ENCODE measurements around the gene BCORL1.

The BCORL1 gene, protein sequence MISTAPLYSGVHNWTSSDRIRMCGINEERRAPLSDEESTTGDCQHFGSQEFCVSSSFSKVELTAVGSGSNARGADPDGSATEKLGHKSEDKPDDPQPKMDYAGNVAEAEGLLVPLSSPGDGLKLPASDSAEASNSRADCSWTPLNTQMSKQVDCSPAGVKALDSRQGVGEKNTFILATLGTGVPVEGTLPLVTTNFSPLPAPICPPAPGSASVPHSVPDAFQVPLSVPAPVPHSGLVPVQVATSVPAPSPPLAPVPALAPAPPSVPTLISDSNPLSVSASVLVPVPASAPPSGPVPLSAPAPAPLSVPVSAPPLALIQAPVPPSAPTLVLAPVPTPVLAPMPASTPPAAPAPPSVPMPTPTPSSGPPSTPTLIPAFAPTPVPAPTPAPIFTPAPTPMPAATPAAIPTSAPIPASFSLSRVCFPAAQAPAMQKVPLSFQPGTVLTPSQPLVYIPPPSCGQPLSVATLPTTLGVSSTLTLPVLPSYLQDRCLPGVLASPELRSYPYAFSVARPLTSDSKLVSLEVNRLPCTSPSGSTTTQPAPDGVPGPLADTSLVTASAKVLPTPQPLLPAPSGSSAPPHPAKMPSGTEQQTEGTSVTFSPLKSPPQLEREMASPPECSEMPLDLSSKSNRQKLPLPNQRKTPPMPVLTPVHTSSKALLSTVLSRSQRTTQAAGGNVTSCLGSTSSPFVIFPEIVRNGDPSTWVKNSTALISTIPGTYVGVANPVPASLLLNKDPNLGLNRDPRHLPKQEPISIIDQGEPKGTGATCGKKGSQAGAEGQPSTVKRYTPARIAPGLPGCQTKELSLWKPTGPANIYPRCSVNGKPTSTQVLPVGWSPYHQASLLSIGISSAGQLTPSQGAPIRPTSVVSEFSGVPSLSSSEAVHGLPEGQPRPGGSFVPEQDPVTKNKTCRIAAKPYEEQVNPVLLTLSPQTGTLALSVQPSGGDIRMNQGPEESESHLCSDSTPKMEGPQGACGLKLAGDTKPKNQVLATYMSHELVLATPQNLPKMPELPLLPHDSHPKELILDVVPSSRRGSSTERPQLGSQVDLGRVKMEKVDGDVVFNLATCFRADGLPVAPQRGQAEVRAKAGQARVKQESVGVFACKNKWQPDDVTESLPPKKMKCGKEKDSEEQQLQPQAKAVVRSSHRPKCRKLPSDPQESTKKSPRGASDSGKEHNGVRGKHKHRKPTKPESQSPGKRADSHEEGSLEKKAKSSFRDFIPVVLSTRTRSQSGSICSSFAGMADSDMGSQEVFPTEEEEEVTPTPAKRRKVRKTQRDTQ (N-terminal part only)

DNA sequence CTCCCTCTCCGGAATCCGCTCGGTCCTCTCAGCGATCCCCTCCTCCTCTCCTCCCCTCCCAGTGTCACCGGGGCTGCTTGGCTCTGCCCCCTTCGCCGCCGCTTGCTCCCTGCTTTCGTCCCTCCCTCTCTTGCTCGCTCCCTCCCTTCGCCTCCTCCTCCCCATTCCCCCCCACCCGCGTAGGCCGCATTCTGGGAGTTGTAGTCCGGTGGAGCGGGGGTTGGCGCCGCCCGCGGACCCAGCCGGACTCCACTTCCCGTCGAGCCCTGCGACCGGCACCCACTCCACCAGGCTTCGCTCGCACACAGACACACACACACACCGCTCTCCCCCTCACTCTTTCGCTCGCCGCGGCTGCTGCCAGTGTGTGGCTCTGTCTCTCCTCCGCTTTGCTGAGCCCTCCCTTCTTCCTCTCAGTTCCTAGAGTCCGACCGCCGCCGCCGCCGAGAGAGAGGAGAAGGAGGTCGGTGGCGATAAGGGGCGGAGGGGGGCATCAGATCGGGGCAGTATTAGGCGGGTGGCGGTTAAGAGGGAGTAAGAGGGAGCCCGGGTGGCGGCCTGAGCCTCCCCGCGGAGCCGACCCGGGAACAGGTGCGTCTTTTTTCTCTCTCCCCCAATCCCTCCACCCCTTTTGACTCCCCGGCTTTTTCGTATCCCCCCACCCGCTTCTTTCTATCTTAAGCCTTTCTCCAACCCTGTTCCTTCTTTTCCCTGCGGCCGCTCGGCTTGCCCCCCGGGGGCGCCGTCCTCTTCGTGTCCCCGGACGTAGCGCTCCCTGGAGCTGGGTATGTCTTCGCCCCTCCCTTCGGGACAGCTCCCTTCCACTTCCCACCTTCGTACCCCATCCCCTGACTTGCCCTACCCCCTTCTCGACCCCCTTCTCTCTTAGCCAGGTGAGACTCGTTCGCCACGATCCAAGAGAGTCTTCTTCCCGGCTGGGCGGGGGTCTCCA lies at the start of gene BCORL1:
Gene BCORL1, plus strand, starts transcription at position 336 of the 952 bp plus-strand sequence. CDS start 22,597 bp downstream, outside the sequence.
- in situ Hi-C loops (cut with HindIII; ENCODE audit: low sequenced_read_pairs): no loop called here

DNA sequence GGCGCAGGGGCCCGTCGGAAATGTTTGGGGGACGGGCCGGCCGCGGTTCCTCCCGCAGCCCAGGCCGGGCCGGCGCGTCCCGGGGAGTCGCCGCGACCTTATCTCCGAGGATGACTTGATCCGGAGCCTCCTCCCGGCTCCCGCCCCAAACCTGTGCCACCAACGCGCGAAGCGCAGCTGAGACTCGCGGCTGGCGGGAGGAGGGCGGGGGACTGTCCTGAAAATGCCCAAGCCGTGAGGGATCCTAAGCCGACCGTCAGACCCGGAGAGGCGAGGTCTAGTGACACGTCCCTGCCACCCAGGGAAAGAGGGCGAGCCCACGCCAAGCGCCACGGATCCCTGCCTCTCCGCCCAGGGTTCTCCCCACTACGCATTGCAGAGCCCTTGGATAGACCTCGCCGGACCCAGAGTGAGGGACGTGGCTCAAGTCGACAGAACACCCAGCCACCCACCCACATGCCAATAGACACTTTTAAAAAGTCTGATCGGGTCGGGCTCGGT lies 49.6 kb upstream of the BCORL1 start:
- in situ Hi-C loops (cut with HindIII; ENCODE audit: low sequenced_read_pairs): no loop called here

DNA sequence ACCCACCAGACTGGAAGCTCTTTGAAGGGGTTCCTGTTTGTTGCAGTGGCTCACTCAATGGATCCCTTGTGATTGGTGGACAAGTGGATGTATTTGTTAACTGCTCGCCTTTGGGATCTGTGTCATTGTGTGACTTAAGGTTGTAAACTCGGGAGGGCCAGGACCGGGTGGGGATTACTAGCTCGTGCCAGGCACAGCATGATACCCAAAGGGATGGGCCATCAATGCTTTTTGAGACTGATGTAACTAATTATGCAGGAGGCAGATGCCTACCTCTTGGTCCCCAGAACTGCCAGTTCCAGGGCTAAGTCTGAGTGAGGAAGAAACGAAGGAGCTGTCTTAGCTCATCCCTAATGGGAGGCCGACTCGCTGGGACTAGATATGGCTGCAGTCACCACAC lies 48.7 kb upstream of the BCORL1 start:
- in situ Hi-C loops (cut with HindIII; ENCODE audit: low sequenced_read_pairs): no loop called here

- in situ Hi-C loops (cut with HindIII; ENCODE audit: low sequenced_read_pairs): no loop called here
Measured at GRCh38 chrX:129934461-129934860, 48.0 kb upstream of the BCORL1 start.

DNA sequence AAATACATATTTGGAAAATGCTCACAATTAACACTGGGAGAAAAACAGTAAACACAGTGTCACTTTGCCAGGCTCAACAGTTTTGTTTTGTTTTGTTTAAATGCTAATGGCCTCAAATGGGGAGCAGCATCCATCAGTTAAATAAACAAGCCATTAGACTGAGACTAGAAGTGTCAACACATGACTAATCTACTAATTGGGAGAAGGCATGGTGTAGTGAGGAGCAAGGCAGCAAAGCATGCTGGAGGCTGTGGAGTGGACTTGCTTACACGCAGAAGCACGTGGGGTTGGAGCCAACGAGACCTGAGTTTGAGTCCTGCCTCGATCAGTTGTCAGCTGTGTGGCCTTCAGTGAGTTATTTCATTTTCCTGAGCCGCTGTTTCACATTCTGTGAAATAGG lies 47.5 kb upstream of the BCORL1 start:
- in situ Hi-C loops (cut with HindIII; ENCODE audit: low sequenced_read_pairs): no loop called here

GRCh38 chrX:129938081-129938480 lies 44.4 kb upstream of the BCORL1 start:
- in situ Hi-C loops (cut with HindIII; ENCODE audit: low sequenced_read_pairs): no loop called here

- in situ Hi-C loops (cut with HindIII; ENCODE audit: low sequenced_read_pairs): no loop called here
Measured at GRCh38 chrX:129939986-129940385, 42.4 kb upstream of the BCORL1 start.

- in situ Hi-C loops (cut with HindIII; ENCODE audit: low sequenced_read_pairs): no loop called here
Measured at GRCh38 chrX:129940721-129941120, 41.7 kb upstream of the BCORL1 start.

DNA sequence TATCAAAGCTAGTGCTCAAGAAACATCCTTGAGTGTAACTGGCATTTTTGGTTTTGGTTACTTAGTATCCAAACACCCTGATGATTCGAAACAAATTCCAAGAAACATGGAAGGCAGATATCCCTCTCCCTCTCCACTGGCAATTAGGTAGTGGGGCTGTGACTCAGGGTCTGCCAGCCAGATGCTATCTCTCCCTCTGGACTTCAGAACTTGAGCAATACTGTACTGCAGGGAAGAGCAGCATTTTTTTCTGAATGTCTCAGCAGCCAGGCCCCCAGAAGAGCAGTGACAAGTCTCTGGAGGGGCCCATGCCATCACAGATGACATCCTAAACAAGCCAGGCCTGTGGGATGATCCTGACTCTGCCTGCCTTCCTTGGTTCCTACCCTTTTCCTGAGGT lies 37.3 kb upstream of the BCORL1 start:
- in situ Hi-C loops (cut with HindIII; ENCODE audit: low sequenced_read_pairs): no loop called here

GRCh38 chrX:129953334-129953648 lies 29.1 kb upstream of the BCORL1 start:
- in situ Hi-C loops (cut with HindIII; ENCODE audit: low sequenced_read_pairs): no loop called here

GRCh38 chrX:129953881-129954280 lies 28.6 kb upstream of the BCORL1 start:
- in situ Hi-C loops (cut with HindIII; ENCODE audit: low sequenced_read_pairs): no loop called here

GRCh38 chrX:129954804-129955203 lies 27.6 kb upstream of the BCORL1 start:
- in situ Hi-C loops (cut with HindIII; ENCODE audit: low sequenced_read_pairs): no loop called here

GRCh38 chrX:129955682-129956081 lies 26.8 kb upstream of the BCORL1 start:
- in situ Hi-C loops (cut with HindIII; ENCODE audit: low sequenced_read_pairs): no loop called here

GRCh38 chrX:129956145-129956544 lies 26.3 kb upstream of the BCORL1 start:
- in situ Hi-C loops (cut with HindIII; ENCODE audit: low sequenced_read_pairs): no loop called here

GRCh38 chrX:129956765-129957164 lies 25.7 kb upstream of the BCORL1 start:
- in situ Hi-C loops (cut with HindIII; ENCODE audit: low sequenced_read_pairs): no loop called here

DNA sequence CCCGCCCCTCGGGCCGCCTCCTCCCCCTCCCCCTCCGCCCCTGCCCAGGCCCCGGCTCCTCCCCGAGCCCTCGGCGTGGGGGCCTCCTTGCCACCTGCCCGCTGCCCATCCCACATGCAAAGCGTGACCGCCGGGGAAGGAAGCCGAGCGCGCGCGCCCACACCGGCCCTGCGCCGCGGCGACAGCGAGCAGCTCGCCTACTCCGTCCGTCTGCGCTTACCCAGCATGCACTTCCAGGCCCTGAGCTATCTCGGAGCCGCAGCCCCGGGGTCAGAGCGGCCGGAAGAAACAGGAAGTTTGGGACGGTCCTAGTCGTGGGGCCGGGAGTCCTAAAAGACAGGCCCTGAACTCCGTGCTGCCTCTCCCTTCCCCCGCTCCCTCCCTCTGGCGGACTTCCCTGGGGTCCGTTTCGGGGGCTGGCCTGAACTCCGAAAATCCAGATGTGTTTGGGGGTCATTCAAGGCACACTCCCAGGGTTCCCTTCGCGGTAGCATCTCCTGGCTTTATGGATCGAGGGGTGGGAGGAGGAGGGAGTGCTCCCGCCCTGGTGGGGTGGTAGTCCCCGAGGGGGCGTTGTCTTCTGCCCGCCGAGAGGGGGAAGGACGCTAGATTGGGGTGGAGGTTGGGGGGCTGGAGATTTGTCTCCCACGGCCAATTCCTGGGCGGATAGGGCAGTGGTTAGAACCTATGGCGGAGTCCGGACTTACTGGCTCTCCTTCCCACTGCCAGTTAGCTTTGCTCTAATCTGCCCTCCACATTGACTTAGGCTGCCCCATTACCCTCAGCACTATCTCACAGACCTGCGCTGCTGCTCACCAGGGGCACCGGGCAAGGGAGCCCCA lies 25.0 kb upstream of the BCORL1 start:
- in situ Hi-C loops (cut with HindIII; ENCODE audit: low sequenced_read_pairs): no loop called here

GRCh38 chrX:129958083-129958465 lies 24.4 kb upstream of the BCORL1 start:
- in situ Hi-C loops (cut with HindIII; ENCODE audit: low sequenced_read_pairs): no loop called here

DNA sequence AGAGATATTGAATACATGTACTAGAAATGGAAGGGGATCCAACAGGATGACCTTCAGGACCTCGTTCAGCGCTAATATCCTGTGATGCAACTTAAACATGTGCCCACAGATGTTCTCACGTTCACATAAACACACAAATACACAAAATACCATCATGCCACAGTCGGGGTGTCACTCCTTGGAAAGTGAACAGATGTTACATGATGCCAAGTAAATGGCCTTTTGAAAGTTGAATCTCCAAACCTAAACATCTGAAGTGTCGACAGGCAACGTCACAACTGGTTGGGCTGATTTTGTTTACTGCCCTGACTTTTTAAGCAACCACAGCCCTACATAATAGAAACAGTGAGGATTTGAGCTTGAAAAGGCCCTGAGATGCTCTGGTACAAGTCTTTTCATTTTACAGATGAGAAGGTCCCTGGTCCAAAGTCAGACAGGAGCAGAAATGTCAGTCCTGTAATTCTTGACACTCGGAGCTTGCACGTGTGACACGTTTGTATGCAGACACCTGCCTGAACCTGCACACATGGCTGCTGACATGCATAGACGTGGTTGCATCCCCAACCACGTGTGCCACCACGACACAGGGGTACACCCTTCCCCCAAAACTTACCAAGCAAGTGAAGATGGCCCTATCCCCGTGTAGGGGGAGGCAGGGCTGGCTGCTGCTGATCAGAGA lies 23.5 kb upstream of the BCORL1 start:
- in situ Hi-C loops (cut with HindIII; ENCODE audit: low sequenced_read_pairs): no loop called here

DNA sequence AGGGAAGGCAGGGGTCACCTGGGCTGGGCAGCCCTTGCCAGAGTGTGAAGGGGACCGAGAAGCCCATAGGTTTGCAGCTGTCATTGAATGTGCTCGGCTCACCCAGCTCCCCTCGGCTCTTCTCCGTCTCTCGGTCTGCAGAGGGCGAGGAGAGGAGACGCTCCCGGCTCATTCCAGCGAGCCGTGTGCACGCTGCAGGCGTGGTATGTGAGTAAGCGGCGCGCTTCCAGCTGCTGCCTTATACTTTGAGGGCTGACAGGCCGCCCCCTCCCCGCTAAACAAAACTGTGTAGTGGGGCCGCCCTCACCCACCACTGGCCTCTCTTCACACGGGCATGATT lies 23.0 kb upstream of the BCORL1 start:
- in situ Hi-C loops (cut with HindIII; ENCODE audit: low sequenced_read_pairs): no loop called here
